ENCODE results near the gene USP13.
"Not testable (repeated sequence)": the region's sequence is repeated elsewhere in the genome, so short reads cannot be mapped to it uniquely, and the experiment has no call there.

DNA sequence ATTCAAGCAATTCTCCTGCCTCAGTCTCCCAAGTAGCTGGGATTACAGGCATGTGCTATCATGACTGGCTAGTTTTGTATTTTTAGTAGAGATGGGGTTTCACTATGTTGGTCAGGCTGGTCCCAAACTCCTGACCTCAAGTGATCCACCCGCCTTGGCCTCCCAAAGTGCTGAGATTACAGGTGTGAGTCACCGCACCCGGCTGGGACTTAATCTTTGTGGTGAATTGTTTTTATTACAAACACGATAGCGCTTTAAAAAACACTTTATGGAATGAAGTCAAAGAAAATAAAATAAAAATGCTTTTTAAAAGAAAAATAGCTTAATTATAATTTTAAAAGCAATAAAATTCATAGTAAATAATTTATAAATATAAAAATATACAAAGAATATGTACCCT, 130.0 kb downstream of the USP13 start:
- TF ChIP-seq CTCF (conservative IDR thresholded peaks at IDR 0.05); ZFX (IDR thresholded peaks at IDR 0.05): not testable (repeated sequence)
